ENCODE measurements around the gene FILIP1.

The FILIP1 gene

GRCh38 chr6:75326557-75327258, 166.9 kb downstream of the FILIP1 start:
- no peak for DNase-seq

GRCh38 chr6:75318900-75319299, 174.7 kb downstream of the FILIP1 start:
- DNase-seq: no peak

GRCh38 chr6:75317503-75318206, 175.9 kb downstream of the FILIP1 start:
- no peak for DNase-seq

GRCh38 chr6:75315978-75316377, 177.6 kb downstream of the FILIP1 start:
- DNase-seq: no peak

- no peak for DNase-seq
Measured at GRCh38 chr6:75308250-75308988, 185.2 kb downstream of the FILIP1 start.

- DNase-seq: no peak
Measured at GRCh38 chr6:75307364-75308004, 186.1 kb downstream of the FILIP1 start.

GRCh38 chr6:75306064-75306463, 187.5 kb downstream of the FILIP1 start:
- no peak for DNase-seq

- no peak for DNase-seq
Measured at GRCh38 chr6:75305573-75305972, 188.0 kb downstream of the FILIP1 start.

- no peak for DNase-seq
Measured at GRCh38 chr6:75302280-75302679, 191.3 kb downstream of the FILIP1 start.

- DNase-seq: no peak
Measured at GRCh38 chr6:75301537-75301936, 192.1 kb downstream of the FILIP1 start.

GRCh38 chr6:75301088-75301487, 192.5 kb downstream of the FILIP1 start:
- no peak for DNase-seq

- DNase-seq: no peak
Measured at GRCh38 chr6:75300531-75300855, 193.1 kb downstream of the FILIP1 start.

- DNase-seq: no peak
Measured at GRCh38 chr6:75299801-75300530, 193.6 kb downstream of the FILIP1 start.

- DNase-seq: peak; percentile 73
Measured at GRCh38 chr6:75296811-75297779, 196.5 kb downstream of the FILIP1 start.

GRCh38 chr6:75292555-75292954, 201.0 kb downstream of the FILIP1 start:
- DNase-seq: no peak

GRCh38 chr6:75291744-75292143, 201.9 kb downstream of the FILIP1 start:
- no peak for DNase-seq

GRCh38 chr6:75291331-75291730, 202.3 kb downstream of the FILIP1 start:
- no peak for DNase-seq

- DNase-seq: no peak
Measured at GRCh38 chr6:75290136-75290945, 203.3 kb downstream of the FILIP1 start.

GRCh38 chr6:75288023-75288422, 205.6 kb downstream of the FILIP1 start:
- DNase-seq: no peak

- no peak for DNase-seq
Measured at GRCh38 chr6:75287424-75287823, 206.2 kb downstream of the FILIP1 start.

GRCh38 chr6:75286955-75287354, 206.6 kb downstream of the FILIP1 start:
- no peak for DNase-seq

Measured in CD4-positive, alpha-beta T cell treated with Interleukin-21 for 1 hour (primary cell).